ENCODE results near the gene IL1RAPL2.

IL1RAPL2 gene

DNA sequence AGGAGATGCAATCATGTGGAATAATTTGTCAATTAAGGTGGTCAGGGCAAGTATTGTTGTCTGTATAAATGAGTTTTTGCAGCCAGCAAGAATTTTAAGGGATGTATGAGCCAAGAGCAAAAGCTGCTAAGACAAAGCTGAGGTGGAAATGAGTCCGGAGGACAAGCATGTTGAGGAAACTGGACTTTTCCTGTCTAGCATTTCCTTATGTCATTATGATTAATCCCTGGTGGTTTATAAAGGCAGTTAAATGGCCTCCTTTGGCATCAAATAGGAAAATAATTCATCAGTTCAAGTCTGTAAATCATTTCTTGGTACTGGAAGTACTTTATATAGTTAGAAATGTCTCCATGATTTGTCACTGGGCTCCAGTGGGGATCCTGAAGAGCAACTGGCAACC lies 716.1 kb downstream of the IL1RAPL2 start:
- DNase-seq (ENCODE audit: low read depth), result no peak
- TF ChIP-seq, protein P1, sequence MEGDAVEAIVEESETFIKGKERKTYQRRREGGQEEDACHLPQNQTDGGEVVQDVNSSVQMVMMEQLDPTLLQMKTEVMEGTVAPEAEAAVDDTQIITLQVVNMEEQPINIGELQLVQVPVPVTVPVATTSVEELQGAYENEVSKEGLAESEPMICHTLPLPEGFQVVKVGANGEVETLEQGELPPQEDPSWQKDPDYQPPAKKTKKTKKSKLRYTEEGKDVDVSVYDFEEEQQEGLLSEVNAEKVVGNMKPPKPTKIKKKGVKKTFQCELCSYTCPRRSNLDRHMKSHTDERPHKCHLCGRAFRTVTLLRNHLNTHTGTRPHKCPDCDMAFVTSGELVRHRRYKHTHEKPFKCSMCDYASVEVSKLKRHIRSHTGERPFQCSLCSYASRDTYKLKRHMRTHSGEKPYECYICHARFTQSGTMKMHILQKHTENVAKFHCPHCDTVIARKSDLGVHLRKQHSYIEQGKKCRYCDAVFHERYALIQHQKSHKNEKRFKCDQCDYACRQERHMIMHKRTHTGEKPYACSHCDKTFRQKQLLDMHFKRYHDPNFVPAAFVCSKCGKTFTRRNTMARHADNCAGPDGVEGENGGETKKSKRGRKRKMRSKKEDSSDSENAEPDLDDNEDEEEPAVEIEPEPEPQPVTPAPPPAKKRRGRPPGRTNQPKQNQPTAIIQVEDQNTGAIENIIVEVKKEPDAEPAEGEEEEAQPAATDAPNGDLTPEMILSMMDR (conservative IDR thresholded peaks at IDR 0.05; ENCODE audit: low read depth, low read length), result no peak

DNA sequence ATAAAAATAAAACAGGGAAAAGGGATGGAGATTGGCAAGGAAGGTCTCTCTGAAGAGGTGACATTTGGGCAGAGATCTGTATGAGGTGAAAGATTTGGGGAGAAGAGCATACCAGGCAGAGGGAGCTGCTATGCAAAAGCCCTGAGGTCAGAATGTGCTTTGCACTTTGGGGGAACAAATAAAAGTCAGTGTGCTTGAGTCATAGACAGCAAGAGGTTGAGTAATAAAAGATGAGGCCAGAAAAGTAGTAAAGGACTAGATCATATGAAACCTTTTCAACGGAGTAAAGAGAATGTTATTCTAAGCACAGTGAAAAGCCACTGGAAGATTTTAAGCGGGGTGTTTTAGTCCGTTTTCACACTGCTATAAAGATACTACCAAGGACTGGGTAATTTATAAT lies 731.0 kb downstream of the IL1RAPL2 start:
- TF ChIP-seq, protein P1 (conservative IDR thresholded peaks at IDR 0.05; ENCODE audit: low read depth, low read length), result no peak
- no peak overlapping the region for H3K4me3 ChIP-seq (ENCODE audit: low read length)
- no peak for DNase-seq (ENCODE audit: low read depth)

More for the DNA sequence above, 716.1 kb downstream of the IL1RAPL2 start:
- H3K4me3 ChIP-seq (ENCODE audit: low read length), result no peak overlapping the region

DNA sequence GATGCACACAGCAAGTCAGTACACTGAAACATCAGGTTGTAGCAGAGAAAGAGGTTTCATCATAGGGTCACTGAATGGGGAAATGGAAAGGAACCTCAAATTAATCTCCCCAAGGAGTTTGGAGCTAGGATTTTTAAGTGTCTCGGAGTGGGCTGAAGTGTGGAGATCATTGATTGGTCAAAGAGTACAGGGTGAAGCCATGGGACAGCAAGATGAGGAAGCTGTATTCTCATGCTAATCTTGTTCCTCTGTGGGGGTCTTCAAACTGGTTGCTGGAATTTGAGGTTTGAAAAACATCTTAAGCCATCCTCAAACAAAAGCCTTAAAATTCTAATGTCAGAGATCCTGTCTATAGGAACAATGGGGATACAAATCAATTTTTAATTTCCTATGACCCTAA lies 733.3 kb downstream of the IL1RAPL2 start:
- DNase-seq (ENCODE audit: low read depth), result no peak
- TF ChIP-seq, protein P1 (conservative IDR thresholded peaks at IDR 0.05; ENCODE audit: low read depth, low read length), result no peak
- no peak overlapping the region for H3K4me3 ChIP-seq (ENCODE audit: low read length)

DNA sequence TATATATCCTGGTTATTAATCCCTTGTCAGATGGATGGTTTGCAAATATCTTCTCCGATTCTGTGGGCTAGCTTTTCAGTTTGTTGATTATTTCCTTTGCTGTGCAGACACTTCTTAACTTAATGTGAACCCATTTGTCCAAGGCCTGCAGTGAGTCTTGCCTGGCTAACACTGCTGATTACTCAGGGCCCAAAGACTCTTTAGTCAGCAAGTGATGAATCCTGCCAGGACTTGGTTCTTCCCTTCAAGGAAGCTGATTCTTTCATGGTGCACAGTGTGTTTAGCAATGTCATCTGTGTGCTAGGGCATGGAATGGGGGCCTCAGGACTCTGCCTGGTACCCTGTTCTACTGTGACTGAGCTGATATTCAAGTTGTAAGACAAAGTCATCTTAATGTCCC lies 736.2 kb downstream of the IL1RAPL2 start:
- H3K4me3 ChIP-seq (ENCODE audit: low read length), result no peak overlapping the region
- DNase-seq (ENCODE audit: low read depth), result no peak
- TF ChIP-seq, protein P1 (conservative IDR thresholded peaks at IDR 0.05; ENCODE audit: low read depth, low read length), result no peak

DNA sequence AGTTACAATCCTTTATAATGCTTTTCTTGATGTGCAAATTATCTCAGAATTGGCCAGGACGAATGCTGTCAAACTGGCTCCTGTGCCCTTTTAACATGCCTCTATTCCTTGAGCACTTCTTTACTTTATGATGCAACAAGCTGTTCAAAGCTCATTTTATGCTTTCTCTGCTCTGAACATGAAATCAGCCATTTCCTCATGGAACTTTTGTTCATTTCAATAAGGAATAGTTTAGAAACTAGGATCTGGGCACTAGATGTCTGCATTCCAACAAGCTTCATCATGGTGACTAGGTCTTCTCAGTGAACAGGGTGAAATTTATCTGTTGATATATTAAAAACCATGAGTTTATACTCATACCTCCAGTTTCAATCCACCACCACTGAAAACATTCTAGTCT lies 741.8 kb downstream of the IL1RAPL2 start:
- H3K4me3 ChIP-seq (ENCODE audit: low read length), result no peak overlapping the region
- DNase-seq (ENCODE audit: low read depth), result no peak
- TF ChIP-seq, protein P1 (conservative IDR thresholded peaks at IDR 0.05; ENCODE audit: low read depth, low read length), result no peak

DNA sequence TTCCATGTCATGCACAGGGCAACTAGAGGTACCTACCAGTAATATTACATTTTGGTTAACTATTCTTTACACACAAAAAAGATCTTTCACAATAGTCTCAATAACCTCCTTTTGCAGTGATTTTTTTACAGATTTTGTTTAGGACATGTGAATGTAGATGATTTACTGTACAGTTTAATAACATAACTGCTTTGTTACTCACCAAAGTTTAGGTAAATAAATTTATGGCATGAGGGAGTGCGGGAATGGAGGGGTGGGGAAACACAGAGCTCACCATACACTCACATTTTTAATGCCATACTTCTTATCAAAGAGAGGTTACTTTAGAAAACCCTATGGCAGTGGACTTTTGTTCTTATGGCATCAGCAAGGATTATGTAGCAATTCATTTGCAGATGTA lies 747.6 kb downstream of the IL1RAPL2 start:
- no peak overlapping the region for H3K4me3 ChIP-seq (ENCODE audit: low read length)

DNA sequence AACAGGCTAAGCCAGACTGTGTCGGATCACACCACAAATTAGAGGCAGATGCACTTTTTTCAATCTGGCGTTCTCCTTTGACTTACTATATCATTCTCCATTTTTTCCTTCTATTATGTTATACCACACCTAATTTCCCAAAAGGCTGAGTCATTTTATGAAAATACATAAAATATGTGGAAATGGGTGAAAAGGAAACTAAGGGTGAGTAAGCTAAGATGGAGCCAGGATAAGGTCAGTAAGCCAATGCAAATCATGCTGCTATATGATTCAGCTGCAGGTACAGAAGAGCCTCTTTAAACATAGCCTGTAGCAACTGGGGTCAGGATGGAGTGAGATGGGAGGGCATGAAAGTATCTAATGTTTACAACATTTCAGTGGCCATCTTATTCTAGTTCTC lies 748.5 kb downstream of the IL1RAPL2 start:
- H3K4me3 ChIP-seq (ENCODE audit: low read length), result no peak overlapping the region

More for the DNA sequence above, 747.6 kb downstream of the IL1RAPL2 start:
- TF ChIP-seq, protein P1 (conservative IDR thresholded peaks at IDR 0.05; ENCODE audit: low read depth, low read length), result no peak
- no peak for DNase-seq (ENCODE audit: low read depth)

More for the DNA sequence above, 748.5 kb downstream of the IL1RAPL2 start:
- DNase-seq (ENCODE audit: low read depth), result no peak
- TF ChIP-seq, protein P1 (conservative IDR thresholded peaks at IDR 0.05; ENCODE audit: low read depth, low read length), result no peak

Data from retinal pigment epithelial cell (primary cell).